ENCODE results near the gene LRRC41. TPM values are rescaled to one million over a fixed set of nuclear protein-coding genes. Genes with fewer than 3 reads are reported as not detected.
"Not testable (repeated sequence)": the region's sequence is repeated elsewhere in the genome, so short reads cannot be mapped to it uniquely, and the experiment has no call there.

LRRC41 gene
- total RNA-seq, 1 donor from 2014 or later, result 35.8 TPM

GRCh38 chr1:46329807-46330206 lies 26.4 kb upstream of the LRRC41 start:
- intact Hi-C loops (cut with DNase I); ATAC-seq: not testable (repeated sequence)

GRCh38 chr1:46328182-46328581 lies 24.8 kb upstream of the LRRC41 start:
- ATAC-seq; DNase-seq (ENCODE audit: missing footprints); intact Hi-C loops (cut with DNase I): not testable (repeated sequence)

More at GRCh38 chr1:46329807-46330206, 26.4 kb upstream of the LRRC41 start:
- not testable (repeated sequence) for DNase-seq (ENCODE audit: missing footprints)

GRCh38 chr1:46325285-46326076 lies 22.1 kb upstream of the LRRC41 start:
- DNase-seq (ENCODE audit: missing footprints); intact Hi-C loops (cut with DNase I); ATAC-seq: not testable (repeated sequence)

GRCh38 chr1:46322191-46322590 lies 18.8 kb upstream of the LRRC41 start:
- ATAC-seq; DNase-seq (ENCODE audit: missing footprints); intact Hi-C loops (cut with DNase I): not testable (repeated sequence)

- DNase-seq (ENCODE audit: missing footprints); intact Hi-C loops (cut with DNase I); ATAC-seq: not testable (repeated sequence)
Measured at GRCh38 chr1:46319960-46320914, 16.8 kb upstream of the LRRC41 start.

GRCh38 chr1:46319301-46319700 lies 15.9 kb upstream of the LRRC41 start:
- not testable (repeated sequence) for ATAC-seq

GRCh38 chr1:46317323-46317722 lies 13.9 kb upstream of the LRRC41 start:
- intact Hi-C loops (cut with DNase I), result no loop called here
- DNase-seq (ENCODE audit: missing footprints), result no peak
- no peak for ATAC-seq

More at GRCh38 chr1:46319301-46319700, 15.9 kb upstream of the LRRC41 start:
- intact Hi-C loops (cut with DNase I); DNase-seq (ENCODE audit: missing footprints): not testable (repeated sequence)

GRCh38 chr1:46315669-46316403 lies 12.4 kb upstream of the LRRC41 start:
- DNase-seq (ENCODE audit: missing footprints) (no peak), ATAC-seq (no peak)
- intact Hi-C loops (cut with DNase I), result no loop called here

GRCh38 chr1:46310321-46310720 lies 6.9 kb upstream of the LRRC41 start:
- DNase-seq (ENCODE audit: missing footprints) (no peak), ATAC-seq (no peak)
- intact Hi-C loops (cut with DNase I), result no loop called here

GRCh38 chr1:46309401-46310159 lies 6.2 kb upstream of the LRRC41 start:
- no peak for DNase-seq (ENCODE audit: missing footprints)
- intact Hi-C loops (cut with DNase I), result no loop called here
- no peak for ATAC-seq

- no peak for DNase-seq (ENCODE audit: missing footprints)
- intact Hi-C loops (cut with DNase I), result no loop called here
- no peak for ATAC-seq
Measured at GRCh38 chr1:46306159-46306530, 2.7 kb upstream of the LRRC41 start.

- intact Hi-C loops (cut with DNase I), result loop anchor here (1.0 to 2.0 kb wide), 2 partner anchors 36 to 57 kb away; partner anchors contain the start of genes NSUN4 and RAD54L
- no peak for DNase-seq (ENCODE audit: missing footprints)
- no peak for ATAC-seq
Measured at GRCh38 chr1:46303872-46304326, 483 bp upstream of the LRRC41 start.

GRCh38 chr1:46302641-46303037 lies 777 bp downstream of the LRRC41 start:
- DNase-seq (ENCODE audit: missing footprints) (no peak), ATAC-seq (peak; percentile 22)
- intact Hi-C loops (cut with DNase I), result loop anchor here (1.0 to 2.0 kb wide), 2 partner anchors 38 to 56 kb away; partner anchors contain the start of genes NSUN4 and RAD54L

GRCh38 chr1:46301808-46302640 lies 1.4 kb downstream of the LRRC41 start:
- intact Hi-C loops (cut with DNase I), result loop anchor here (2.0 kb wide), 1 partner anchor 55 kb away; the partner anchor contains the start of gene RAD54L

GRCh38 chr1:46301406-46301807 lies 2.0 kb downstream of the LRRC41 start:
- intact Hi-C loops (cut with DNase I), result no loop called here
- ATAC-seq (no peak), DNase-seq (ENCODE audit: missing footprints) (no peak)

More at GRCh38 chr1:46301808-46302640, 1.4 kb downstream of the LRRC41 start:
- DNase-seq (ENCODE audit: missing footprints), result peak; percentile 77
- ATAC-seq, result peak; percentile 11

- no peak for DNase-seq (ENCODE audit: missing footprints)
Measured at GRCh38 chr1:46300673-46301405, 2.6 kb downstream of the LRRC41 start.

More at GRCh38 chr1:46300673-46301405, 2.6 kb downstream of the LRRC41 start:
- no peak for ATAC-seq
- intact Hi-C loops (cut with DNase I), result no loop called here
